HepG2 (cell line): ENCODE measurements around the gene PTH1R. TPM values are rescaled to one million over a fixed set of nuclear protein-coding genes. Genes with fewer than 3 reads are reported as not detected.

ENCODE experiments used
- ASH2L ChIP-seq: fragments of 300-600, 200-600 bp; sonication (generic); IDR thresholded peaks from 2 replicates; pipeline ENCODE4 v1.7.0; 2017; ENCODE audit warnings: low read depth, mild to moderate bottlenecking, moderate library complexity, mixed read lengths, low read length; ENCODE audit not compliant: insufficient read length
- EP300 ChIP-seq, 3 experiments: sonication (generic) in 1 of 3; formaldehyde crosslinking in 1 of 3; IDR thresholded peaks; 2 replicates each; pipeline versions ENCODE4 v1.5.1 to v1.6.1; 2011 to 2020; ENCODE audit warnings: low read depth in 2 of 3, low read length in 2 of 3, borderline replicate concordance in 1 of 3, improper control_type of control experiment in 1 of 3, mild to moderate bottlenecking in 1 of 3, missing genetic modification reagents in 1 of 3, moderate library complexity in 1 of 3
- FOXO1 ChIP-seq: sonication (generic); formaldehyde crosslinking; IDR thresholded peaks from 2 replicates; pipeline ENCODE4 v1.4.0; 2020; ENCODE audit warnings: missing genetic modification reagents
- SETDB1 ChIP-seq: sonication (generic); formaldehyde crosslinking; IDR thresholded peaks from 2 replicates; pipeline ENCODE4 v1.5.1; 2020; ENCODE audit warnings: missing genetic modification reagents, mild to moderate bottlenecking, borderline replicate concordance
- ZFX ChIP-seq: sonication (generic); formaldehyde crosslinking; IDR thresholded peaks from 2 replicates; pipeline ENCODE4 v1.4.0; 2020; ENCODE audit warnings: mild to moderate bottlenecking, low read depth, missing genetic modification reagents, moderate library complexity
- ZNF136 ChIP-seq: sonication (generic); formaldehyde crosslinking; IDR thresholded peaks from 2 replicates; pipeline ENCODE4 v1.8.1; 2022; ENCODE audit warnings: low read depth, mild to moderate bottlenecking, moderate library complexity, missing genetic modification reagents
- polyA plus RNA-seq, 8 experiments: library from polyadenylated mRNA; depleted of rRNA in 3 of 8; stranded (reverse) in 7 of 8; unstranded in 1 of 8; fragments of >200 nt; fragmentation: Illumina TruSeq in 4 of 8; extraction: Trizol in 4 of 8; gene quantifications; 2 replicates each; pipeline versions ENCODE4 v1.2.1 to v1.2.3, GENCODE V29; 2011 to 2016; ENCODE audit warnings: low read depth in 4 of 8, missing spikeins in 1 of 8, mixed read lengths in 1 of 8; ENCODE audit not compliant: insufficient read depth in 1 of 8
- total RNA-seq, 5 experiments: library from RNA; depleted of rRNA; stranded (reverse); fragments of >200 nt; fragmentation: Illumina TruSeq; extraction: Trizol; gene quantifications; 2 replicates each; pipeline ENCODE4 v1.2.3, GENCODE V29; 2016; ENCODE audit warnings: low read depth in 1 of 5
- TF ChIP-seq, protein P1 (sequence below): IDR thresholded peaks from 2 replicates; pipeline ENCODE4 v1.4.0; 2020; ENCODE audit warnings: mild to moderate bottlenecking, missing genetic modification reagents
- TF ChIP-seq, protein P2 (sequence below): sonication (generic); formaldehyde crosslinking; IDR thresholded peaks from 2 replicates; pipeline ENCODE4 v1.5.1; 2020; ENCODE audit warnings: mild to moderate bottlenecking, missing genetic modification reagents, moderate library complexity
- TF ChIP-seq, protein P3 (sequence below): IDR thresholded peaks from 2 replicates; pipeline ENCODE4 v1.6.1; 2016
- TF ChIP-seq, protein P4 (sequence below): sonication (generic); formaldehyde crosslinking; IDR thresholded peaks from 2 replicates; pipeline ENCODE4 v1.8.0; 2022; ENCODE audit warnings: mild to moderate bottlenecking, missing genetic modification reagents, moderate library complexity
- TF ChIP-seq, protein P5 (sequence below): IDR thresholded peaks from 2 replicates; pipeline ENCODE4 v1.6.1; 2012; ENCODE audit warnings: low read depth, low read length, improper control_type of control experiment

The PTH1R gene
- total and polyA plus RNA-seq, 2 of the 13 experiments (the other 11 are each of a cell fraction or from before 2014, with no cell fraction given) = not detected

DNA sequence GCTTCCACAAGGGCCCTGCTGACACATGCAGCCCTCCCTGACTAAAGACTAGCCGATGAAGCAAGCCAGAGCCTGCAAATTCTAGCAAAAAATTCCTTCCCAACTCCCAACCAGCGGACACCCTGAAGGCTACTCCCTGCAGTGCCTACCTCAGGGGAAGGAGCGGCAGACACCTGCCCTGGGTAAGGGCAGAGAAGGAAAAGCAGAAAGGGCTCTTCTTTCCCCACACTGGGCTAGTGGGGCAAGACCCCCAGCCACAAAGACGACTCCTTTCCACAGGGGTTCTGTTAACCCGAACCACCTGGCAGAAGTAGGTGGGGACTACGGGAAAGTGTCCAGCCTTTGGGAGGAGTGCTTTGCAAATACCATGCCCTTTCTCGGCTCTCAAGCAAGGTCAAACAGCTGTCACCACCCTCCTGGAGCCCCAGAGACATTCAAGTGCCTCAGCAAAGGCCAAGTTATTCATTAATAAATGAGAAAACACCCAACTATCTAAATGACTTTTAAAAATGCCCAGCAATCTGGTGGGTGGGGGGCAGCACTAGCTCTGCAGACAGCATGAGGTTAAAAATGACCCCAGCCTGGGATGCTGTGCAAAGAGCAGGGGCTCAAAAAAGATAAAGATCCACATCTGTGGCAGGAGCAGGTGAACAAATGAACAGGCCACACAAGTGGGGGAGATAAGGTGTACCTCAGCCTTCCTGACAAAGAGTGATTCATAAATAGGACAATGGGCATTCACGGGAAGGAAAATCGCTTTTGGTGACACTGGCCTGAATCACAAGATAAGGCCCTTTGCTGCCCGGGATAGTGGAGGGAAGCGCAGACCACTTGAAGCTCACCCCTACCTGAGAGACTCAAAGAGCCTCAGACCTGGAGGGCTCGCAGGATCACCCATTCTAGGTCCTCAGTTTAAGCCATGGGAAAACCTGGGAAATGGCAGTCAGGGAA lies 66.0 kb downstream of the PTH1R start (continued):
- TF ChIP-seq, protein P1, sequence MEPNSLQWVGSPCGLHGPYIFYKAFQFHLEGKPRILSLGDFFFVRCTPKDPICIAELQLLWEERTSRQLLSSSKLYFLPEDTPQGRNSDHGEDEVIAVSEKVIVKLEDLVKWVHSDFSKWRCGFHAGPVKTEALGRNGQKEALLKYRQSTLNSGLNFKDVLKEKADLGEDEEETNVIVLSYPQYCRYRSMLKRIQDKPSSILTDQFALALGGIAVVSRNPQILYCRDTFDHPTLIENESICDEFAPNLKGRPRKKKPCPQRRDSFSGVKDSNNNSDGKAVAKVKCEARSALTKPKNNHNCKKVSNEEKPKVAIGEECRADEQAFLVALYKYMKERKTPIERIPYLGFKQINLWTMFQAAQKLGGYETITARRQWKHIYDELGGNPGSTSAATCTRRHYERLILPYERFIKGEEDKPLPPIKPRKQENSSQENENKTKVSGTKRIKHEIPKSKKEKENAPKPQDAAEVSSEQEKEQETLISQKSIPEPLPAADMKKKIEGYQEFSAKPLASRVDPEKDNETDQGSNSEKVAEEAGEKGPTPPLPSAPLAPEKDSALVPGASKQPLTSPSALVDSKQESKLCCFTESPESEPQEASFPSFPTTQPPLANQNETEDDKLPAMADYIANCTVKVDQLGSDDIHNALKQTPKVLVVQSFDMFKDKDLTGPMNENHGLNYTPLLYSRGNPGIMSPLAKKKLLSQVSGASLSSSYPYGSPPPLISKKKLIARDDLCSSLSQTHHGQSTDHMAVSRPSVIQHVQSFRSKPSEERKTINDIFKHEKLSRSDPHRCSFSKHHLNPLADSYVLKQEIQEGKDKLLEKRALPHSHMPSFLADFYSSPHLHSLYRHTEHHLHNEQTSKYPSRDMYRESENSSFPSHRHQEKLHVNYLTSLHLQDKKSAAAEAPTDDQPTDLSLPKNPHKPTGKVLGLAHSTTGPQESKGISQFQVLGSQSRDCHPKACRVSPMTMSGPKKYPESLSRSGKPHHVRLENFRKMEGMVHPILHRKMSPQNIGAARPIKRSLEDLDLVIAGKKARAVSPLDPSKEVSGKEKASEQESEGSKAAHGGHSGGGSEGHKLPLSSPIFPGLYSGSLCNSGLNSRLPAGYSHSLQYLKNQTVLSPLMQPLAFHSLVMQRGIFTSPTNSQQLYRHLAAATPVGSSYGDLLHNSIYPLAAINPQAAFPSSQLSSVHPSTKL = peak; percentile 53
- TF ChIP-seq EP300 (IDR thresholded peaks at IDR 0.05; ENCODE audit: low read depth in 2 of 2, low read length in 2 of 2) (peak in 1 of 2 experiments; percentile 69; a peak in 2 of 4 replicates), EP300 (CRISPR knock-in tag; IDR thresholded peaks at IDR 0.05; ENCODE audit: borderline replicate concordance) (peak; percentile 72), ZFX (no peak), FOXO1 (CRISPR knock-in tag) (no peak), ASH2L (peak; percentile 54), SETDB1 (CRISPR knock-in tag) (no peak), ZNF136 (CRISPR knock-in tag) (0 out of 2 replicates have a peak, but pooled peaks have one; percentile 42)
- TF ChIP-seq, protein P2, sequence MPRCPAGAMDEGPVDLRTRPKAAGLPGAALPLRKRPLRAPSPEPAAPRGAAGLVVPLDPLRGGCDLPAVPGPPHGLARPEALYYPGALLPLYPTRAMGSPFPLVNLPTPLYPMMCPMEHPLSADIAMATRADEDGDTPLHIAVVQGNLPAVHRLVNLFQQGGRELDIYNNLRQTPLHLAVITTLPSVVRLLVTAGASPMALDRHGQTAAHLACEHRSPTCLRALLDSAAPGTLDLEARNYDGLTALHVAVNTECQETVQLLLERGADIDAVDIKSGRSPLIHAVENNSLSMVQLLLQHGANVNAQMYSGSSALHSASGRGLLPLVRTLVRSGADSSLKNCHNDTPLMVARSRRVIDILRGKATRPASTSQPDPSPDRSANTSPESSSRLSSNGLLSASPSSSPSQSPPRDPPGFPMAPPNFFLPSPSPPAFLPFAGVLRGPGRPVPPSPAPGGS (CRISPR knock-in tag) = no peak
- TF ChIP-seq, protein P3, sequence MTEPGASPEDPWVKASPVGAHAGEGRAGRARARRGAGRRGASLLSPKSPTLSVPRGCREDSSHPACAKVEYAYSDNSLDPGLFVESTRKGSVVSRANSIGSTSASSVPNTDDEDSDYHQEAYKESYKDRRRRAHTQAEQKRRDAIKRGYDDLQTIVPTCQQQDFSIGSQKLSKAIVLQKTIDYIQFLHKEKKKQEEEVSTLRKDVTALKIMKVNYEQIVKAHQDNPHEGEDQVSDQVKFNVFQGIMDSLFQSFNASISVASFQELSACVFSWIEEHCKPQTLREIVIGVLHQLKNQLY = 0 out of 2 replicates have a peak, but pooled peaks have one; percentile 30
- TF ChIP-seq, protein P4, sequence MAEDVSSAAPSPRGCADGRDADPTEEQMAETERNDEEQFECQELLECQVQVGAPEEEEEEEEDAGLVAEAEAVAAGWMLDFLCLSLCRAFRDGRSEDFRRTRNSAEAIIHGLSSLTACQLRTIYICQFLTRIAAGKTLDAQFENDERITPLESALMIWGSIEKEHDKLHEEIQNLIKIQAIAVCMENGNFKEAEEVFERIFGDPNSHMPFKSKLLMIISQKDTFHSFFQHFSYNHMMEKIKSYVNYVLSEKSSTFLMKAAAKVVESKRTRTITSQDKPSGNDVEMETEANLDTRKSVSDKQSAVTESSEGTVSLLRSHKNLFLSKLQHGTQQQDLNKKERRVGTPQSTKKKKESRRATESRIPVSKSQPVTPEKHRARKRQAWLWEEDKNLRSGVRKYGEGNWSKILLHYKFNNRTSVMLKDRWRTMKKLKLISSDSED (CRISPR knock-in tag) = no peak
- TF ChIP-seq, protein P5, sequence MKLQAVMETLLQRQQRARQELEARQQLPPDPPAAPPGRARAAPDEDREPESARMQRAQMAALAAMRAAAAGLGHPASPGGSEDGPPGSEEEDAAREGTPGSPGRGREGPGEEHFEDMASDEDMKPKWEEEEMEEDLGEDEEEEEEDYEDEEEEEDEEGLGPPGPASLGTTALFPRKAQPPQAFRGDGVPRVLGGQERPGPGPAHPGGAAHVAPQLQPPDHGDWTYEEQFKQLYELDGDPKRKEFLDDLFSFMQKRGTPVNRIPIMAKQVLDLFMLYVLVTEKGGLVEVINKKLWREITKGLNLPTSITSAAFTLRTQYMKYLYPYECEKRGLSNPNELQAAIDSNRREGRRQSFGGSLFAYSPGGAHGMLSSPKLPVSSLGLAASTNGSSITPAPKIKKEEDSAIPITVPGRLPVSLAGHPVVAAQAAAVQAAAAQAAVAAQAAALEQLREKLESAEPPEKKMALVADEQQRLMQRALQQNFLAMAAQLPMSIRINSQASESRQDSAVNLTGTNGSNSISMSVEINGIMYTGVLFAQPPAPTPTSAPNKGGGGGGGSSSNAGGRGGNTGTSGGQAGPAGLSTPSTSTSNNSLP = peak; percentile 61; the same call in 1 of the 2 replicates
